Measurements from ENCODE around the gene PPM1A.

GRCh38 chr14:60272177-60272576, 23.2 kb downstream of the PPM1A start:
- TF ChIP-seq CTCF (IDR thresholded peaks at IDR 0.05; ENCODE audit: insufficient read depth, low read length, poor library complexity, severe bottlenecking) (no peak), EZH2phosphoT487 (conservative IDR thresholded peaks at IDR 0.05; ENCODE audit: low read length) (no peak)
